ENCODE data around the gene CMTM4.
A peak's percentile ranks its signal among the peaks of the same experiment; 100 is the strongest.

CMTM4 gene

DNA sequence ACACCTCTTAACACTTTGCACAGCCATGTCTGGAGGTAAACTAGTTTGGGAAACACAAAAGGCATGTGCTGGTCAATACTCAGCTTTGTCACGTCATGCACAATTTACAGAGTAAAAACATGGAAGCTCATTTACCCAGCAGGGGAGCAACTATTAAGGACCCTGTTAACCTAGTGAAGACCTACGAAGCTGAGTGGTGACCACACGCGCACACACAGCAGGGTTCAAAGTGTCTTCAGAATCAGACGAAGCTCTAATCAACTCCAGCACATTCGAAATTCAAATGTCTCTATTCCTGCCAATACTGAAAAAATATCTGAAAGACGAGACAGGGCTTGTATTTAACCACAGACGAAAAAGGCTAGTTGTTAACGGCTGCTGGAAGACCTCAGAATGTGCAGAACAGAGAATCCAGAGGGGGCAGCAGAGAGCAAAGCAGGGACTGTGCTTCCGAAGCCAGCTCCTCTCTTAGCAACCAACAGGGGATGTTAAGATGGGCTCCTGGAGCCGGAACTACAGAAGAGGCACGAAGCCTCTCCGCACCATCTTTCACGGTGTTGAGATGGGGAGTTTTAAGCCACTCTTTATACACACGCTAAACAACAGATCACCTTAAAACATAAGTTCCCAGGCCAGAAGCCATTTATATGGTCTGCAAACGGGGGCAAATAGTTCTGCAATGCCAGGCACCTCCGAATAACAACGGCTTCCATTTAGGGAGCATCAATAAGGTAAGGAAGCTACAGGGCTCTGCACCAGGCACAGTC lies 45.7 kb downstream of the CMTM4 start:
- peak; percentile 83 for DNase-seq (ENCODE audit: low spot score)
- TF ChIP-seq, protein P1, sequence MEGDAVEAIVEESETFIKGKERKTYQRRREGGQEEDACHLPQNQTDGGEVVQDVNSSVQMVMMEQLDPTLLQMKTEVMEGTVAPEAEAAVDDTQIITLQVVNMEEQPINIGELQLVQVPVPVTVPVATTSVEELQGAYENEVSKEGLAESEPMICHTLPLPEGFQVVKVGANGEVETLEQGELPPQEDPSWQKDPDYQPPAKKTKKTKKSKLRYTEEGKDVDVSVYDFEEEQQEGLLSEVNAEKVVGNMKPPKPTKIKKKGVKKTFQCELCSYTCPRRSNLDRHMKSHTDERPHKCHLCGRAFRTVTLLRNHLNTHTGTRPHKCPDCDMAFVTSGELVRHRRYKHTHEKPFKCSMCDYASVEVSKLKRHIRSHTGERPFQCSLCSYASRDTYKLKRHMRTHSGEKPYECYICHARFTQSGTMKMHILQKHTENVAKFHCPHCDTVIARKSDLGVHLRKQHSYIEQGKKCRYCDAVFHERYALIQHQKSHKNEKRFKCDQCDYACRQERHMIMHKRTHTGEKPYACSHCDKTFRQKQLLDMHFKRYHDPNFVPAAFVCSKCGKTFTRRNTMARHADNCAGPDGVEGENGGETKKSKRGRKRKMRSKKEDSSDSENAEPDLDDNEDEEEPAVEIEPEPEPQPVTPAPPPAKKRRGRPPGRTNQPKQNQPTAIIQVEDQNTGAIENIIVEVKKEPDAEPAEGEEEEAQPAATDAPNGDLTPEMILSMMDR (IDR thresholded peaks at IDR 0.05; ENCODE audit: extremely low read depth, missing control alignments), result peak; percentile 90

DNA sequence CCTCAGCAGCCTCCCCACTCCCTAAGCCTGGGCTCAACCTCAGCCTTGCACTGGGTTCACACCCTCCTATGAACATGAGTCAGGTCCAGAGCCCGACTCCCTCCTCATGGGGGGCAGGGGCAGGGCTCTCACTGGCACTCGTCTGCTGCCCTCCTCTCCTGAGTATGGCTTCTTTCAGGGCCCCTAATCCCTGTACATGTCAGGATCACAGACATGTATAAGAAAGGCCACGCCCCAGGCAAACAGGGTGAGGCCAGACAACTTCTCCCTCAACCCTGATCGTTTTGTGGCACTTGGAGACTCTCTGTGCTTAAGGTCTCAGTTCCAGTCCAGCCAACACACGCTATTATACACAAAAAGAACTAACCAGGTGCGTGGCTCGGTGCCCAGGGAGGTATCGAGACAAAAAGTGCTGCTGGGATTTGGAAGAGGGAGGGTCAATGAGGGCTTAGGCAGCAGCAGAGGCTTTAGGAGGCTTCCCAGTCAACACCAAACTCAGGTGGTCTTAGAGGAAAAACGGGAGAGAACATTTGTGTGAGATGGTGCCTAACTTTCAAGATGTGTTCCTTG lies 46.8 kb downstream of the CMTM4 start:
- no peak for DNase-seq (ENCODE audit: low spot score)
- TF ChIP-seq, protein P1 (IDR thresholded peaks at IDR 0.05; ENCODE audit: extremely low read depth, missing control alignments), result no peak

DNA sequence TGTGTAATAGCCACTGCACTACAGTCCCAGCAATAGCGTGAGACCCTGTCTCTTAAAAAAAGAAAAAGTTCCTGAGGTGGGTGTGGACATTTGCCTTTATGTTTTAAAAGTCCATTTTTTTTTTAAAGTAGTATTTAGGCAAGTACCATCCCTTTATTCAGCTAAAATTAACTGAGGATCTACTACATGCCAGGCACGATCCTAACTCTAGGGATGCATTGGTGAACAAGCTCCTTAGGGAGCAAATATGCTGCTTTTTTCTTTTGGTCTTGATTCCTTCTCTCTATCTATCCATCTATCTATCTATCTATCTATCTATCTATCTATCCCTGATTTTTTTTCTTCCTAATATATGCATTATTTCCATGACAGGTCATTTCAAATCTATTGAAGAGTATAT lies 47.4 kb downstream of the CMTM4 start:
- DNase-seq (ENCODE audit: low spot score), result no peak
- TF ChIP-seq, protein P1 (IDR thresholded peaks at IDR 0.05; ENCODE audit: extremely low read depth, missing control alignments), result no peak

DNA sequence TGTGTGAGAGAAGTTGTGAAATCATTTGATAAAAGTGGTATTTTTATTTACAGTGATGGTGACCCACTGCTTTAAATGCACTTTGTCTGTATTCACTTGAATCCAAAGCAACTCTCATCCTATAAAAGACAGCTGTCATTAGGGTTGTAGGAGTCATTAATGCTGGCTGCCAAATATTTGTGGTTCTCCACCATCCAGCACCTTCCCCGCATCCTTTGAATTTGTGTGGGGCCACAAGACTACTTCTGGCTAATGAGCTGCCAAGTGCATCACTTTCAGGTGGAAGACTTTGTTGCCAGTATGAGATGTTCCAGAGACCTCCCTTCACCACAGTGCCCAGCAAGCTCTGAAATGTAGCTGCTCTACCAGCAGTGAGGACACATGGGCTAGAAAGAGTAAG lies 48.7 kb downstream of the CMTM4 start:
- no peak for DNase-seq (ENCODE audit: low spot score)
- TF ChIP-seq, protein P1 (IDR thresholded peaks at IDR 0.05; ENCODE audit: extremely low read depth, missing control alignments), result no peak

DNA sequence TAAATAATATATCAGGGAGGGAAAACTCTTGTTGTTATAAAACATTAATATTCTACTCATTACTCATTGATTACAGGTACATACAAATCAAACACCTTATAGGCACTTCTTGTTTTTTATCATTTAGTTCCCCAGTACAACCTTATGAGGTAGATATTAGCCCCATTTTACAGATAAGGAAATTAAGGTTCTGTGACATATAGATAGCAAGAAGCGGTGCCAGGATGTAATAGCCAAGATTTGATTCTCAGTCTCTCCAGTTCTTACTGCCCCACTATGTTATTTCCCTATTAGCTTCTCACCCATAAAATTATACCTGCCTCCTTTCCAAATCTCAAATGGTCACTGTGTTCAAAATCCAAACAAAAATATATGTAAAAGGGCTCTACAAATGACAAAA lies 55.2 kb downstream of the CMTM4 start:
- DNase-seq (ENCODE audit: low spot score), result no peak
- TF ChIP-seq, protein P1 (IDR thresholded peaks at IDR 0.05; ENCODE audit: extremely low read depth, missing control alignments), result no peak

DNA sequence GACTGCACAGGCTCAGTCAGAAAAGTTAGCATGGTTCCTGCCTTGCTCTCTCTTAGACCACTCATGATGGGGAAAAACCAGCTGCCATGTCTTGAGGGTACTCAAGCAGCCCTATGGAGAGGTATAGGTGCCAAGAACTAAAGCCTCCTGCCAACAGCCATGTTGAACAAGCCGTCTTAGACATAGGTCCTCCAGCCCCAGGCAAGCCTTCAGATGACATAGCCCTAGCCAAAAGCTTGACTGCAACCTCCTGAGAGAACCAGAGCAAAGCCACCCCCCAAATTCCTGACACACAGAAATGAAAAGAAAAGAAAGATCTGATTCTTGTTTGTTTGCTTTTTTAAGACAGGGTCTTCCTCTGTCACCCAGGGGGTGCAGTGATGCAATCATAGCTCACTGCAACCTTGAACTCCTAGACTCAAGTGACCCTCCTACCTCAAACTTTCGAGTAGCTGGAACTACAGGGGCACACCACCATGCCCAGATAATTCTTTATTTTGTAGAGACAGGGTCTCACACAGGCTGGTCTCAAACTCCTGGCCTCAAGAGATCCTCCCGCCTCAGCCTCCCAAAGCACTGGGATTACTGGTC lies 55.7 kb downstream of the CMTM4 start:
- TF ChIP-seq, protein P1 (IDR thresholded peaks at IDR 0.05; ENCODE audit: extremely low read depth, missing control alignments), result no peak

More for the DNA sequence above, 55.7 kb downstream of the CMTM4 start:
- DNase-seq (ENCODE audit: low spot score), result no peak
